GM21526 (cell line): ENCODE results near the gene PRPSAP1.

ENCODE experiments used
- ATAC-seq: cut with Tn5 transposase; IDR thresholded peaks from one replicate; pipeline ENCODE4 v1.9.1; 2021; ENCODE audit warnings: moderate library complexity; ENCODE audit not compliant: unreplicated experiment, low FRiP score

The PRPSAP1 gene

DNA sequence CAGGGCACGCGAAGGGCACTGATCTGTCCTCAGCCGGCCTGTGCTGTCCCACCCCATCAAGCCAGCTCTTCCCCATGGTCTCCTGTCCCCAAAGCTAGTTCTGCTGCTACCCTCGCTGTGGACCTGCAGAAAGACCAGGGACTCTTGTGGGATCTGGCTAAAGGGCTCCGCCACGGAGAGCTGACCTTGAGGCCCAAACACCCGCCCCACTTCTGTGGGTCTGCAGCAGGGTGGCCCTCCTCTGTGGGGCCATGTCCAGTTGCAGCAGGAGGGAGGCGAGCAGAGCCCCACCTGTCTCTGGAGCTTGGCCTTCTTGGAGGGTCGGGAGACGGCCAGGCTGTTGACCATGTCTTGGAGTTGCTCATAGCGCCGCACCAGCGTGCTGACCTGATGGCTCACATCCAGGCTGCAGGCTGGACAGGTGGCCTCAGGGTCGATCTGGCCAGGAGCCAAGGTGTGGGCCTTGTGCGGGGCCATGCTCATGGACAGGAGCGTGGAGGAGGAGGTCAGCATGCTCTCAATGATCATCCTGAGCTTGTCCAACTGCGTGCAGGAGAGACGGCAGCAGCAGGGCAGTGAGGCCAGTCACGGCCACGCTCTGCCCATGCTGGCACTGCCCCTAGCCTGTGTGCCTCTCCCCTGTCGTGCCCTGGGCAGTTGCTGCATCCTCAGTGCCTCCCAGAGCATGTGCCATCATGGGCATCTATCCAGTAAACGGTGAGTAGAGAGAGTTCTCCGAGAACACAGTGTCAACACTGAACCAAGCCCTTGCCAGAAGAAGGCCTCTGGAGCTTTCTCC lies 71.9 kb downstream of the PRPSAP1 start:
- ATAC-seq, result no peak

DNA sequence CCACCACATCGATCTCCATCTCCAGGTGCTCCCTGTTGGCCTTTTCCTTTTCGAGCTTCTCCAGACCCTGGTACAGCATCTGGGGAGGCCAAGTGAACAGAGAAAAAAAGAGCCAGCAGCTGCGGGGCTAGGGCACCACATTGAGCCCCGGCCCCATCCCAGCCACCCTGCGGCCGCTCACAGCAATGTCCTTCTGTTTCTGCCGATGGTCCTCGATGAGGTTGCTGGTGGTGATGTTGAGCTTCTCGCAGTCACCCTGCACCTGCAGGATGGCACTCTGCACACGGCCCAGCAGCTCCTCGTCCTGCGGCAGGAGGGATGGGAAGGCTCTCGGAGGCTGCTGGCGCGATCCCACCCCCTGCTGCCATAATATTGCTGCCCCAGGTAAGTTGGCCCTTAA lies 73.1 kb downstream of the PRPSAP1 start:
- ATAC-seq, result no peak

DNA sequence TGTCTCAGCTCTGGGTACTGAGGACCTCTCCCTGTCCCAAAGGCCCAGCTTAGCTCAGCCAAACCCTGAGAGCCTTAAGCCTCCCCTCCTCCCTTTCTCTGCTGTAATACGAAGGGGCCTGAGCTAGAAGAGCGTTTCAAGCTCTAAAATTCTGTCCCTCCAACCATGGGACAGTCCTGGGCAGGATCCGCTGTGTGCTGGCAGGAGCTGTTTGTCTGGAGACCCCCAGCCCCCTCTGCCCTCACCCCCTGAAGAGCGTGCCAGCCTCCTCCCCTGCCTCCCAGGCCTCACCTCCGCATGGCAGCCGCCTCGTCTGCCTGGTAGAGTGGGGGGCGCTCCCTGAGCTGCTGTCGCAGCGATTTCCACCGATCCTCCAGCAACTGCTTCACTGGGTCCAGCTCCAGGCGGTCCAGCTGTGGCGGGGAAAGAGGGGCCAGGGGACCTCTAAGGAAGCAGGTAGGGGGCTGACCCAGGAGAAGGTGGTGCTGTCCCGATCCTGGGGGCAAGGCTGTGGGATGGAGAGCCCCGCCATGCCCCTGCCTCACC lies 73.9 kb downstream of the PRPSAP1 start:
- no peak for ATAC-seq

DNA sequence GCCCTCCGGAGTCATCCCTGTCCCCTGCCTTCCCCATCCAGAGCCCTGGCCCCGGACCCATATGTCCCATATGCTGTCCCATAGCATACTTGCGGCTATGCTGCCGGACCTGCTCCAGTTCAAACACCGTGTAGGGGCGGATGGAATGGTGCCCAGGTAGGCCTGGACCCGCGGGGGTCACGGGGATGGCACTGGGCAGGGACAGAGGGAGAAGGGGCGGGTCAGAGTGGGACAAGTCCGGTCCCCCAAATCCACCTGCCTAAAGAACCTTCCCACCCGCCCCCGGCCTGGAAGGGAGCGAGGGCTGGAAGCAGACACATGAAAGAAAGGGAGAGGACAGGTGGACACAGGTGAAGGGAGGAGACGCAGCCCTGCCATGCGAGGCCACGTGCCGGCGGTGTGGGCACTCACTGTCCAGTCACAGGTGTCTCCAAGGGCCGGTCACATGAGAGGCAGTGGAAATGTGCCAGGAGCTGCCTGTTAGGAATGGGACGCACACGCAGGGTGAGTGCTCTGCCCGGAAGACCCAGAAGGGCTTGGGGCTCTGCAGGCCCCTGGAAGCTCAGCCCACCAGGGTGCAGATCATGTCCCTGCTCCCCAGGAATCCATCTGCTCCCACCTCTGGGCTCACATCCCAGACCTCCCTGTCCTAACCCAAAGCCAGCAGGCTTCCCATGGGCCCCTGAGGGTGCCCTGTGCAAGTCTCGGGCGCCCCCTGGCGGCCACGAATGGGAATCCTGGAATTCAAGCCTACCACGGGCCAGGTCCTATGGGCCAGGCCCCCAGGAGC lies 74.6 kb downstream of the PRPSAP1 start:
- no peak for ATAC-seq

DNA sequence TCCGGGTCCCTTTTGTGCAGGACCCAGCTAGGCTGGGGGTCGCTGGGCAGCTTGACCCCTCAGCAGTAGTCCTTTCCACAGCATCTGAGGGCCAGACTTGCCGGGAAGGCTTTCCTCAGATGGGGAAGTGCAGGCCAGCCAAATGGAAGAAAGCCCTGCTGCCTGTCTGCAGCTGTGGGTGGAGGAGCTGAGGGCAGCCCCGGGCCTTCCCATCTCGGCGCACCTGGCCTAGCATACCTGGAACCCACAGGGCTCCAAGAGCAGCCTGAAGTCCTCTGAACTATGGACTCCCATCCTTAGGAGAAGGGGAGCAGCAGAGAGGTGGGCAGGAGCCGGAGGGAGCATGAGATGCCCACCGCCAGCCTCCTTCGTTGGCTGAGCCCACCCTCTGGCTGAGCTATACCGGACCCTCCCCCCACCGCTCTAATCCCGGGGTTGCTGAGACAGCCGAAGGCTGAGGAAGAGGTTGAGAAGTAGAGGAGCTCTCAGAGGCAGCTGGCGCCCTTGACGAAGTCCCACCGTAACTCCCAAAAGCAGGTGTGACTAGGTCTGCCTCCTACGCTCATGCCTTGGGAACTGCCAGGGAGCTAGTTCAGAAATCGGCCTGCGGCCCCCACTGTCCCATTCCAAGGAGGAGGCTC lies 75.3 kb downstream of the PRPSAP1 start:
- no peak for ATAC-seq

DNA sequence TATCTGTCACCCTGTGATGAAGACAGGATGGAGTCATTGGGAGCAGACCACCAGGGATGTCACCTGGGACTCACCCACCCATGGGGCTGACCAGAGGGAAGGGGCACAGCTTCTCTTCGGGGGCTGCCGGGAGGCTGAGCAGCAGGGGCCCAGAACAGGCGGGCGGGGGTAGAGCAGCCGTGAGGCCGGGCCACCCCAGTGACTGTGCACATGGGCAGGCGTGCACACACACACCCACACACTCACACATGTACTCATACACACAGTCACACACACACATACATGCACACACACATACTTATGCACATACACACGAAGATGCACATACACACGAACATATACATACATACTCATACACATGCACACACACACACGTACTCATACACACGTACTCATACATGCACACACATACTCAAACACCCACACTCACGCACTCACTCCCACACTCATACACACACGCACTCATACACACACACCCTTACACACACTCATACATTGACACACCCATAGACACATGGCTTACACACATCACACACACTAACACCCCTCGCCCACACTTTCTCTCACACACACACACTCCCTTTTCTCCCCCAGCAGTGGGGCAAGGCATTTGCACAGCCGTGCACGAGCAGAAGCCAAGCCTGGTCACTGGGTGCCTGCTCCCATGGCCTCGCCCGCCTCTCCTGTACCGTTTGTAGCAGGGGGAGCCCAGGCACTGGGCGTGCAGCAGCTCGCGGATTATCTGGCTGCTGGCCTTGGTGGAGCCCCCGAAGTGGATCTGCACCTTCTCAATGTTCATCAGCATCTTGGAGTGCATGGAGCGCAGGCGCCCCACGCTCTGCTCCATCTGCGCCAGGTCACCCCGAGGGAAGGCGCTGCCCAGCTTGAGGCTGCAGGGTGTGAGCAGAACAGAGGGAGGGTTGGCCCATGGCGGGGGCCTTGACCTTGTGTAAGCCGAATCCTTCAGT lies 76.1 kb downstream of the PRPSAP1 start:
- no peak for ATAC-seq

DNA sequence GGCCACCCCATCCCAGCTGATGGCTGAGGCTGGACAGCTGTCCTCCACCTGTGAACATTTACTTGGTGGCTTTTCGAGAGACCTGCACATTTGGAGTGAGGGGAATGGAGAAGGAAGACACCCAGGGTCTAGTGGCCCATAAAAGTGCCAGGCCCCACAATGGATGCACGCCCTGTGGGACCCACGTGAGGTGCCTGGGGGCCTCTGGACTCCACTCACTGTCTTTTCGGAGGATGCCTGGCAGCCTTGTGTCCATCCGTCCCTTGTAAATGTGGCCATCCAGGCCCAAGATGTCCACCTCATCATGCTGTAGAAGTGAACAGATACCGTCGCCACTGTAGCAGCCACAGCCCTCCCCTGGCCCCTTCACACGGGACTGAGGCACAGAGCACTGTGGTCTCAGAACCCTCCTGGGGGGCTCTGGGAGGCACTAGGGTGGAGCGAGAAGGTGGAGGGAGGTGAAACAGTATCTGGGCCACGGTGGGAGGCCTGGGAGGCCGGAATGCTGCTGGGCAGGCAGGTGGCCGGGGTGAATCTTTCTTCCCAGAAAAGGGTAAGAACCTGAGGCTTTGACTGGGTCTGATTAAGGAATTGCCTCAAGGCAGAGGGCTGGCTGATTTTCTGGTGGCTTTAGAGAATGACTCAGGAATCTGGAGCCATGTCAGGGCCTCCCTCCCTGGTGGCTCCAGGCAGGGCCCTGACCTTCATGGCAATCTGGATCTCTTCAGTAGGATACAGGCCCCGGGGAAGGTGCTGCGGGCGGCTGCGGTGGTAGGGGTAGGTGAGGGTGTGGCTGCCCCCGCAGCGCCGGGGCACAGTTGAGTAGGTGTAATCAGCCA lies 77.0 kb downstream of the PRPSAP1 start:
- no peak for ATAC-seq

DNA sequence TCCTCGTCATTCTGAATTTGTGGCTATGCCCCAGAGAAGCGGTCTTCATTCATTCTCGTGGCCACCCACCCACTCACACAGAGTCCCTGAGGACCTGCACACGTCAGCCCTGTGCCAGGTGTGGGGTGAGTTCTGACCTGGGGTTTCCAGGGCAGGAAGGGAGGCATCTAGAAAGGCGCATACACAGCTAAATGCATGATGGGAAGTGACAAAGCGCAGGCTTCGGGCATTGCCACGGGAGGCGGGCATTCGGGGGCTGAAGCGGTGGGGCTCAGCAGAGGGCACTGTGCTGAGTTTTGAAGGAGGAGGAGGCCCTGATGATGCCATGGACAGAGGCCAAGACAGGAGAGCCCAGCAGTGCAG lies 77.7 kb downstream of the PRPSAP1 start:
- ATAC-seq, result no peak

DNA sequence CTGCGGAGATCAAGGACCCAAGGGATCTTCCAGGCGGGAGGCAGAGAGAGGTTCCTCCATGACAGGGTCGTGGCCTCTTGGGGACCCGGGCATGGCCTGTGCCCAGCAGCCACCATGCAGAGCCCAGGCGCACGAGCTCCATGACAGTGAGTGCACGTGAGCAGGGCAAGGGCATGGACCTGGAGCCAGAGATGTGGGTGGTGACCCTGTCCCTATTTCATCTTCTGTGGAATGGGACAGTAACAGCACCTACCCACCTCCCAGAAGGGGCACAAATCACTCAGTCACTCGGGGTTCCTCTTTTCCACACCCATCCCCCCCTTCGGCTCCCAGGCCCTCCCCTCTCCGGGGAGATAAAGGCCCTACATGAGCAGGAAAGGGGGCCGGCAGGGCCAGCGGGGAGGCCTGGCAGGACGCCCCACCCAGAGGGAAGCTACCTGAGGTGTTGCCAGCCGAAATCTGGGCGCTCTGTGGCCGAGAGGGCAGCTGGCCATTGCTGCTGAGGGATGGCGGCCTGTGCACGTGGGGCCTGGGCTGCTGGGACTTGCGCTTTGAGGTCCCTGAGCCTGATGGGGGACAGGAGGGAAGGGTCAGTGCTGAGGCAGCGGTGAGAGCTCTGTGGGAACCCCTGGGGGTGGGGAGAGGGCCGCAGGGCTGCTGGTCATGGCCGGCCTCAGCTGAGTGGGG lies 78.2 kb downstream of the PRPSAP1 start:
- ATAC-seq, result no peak

DNA sequence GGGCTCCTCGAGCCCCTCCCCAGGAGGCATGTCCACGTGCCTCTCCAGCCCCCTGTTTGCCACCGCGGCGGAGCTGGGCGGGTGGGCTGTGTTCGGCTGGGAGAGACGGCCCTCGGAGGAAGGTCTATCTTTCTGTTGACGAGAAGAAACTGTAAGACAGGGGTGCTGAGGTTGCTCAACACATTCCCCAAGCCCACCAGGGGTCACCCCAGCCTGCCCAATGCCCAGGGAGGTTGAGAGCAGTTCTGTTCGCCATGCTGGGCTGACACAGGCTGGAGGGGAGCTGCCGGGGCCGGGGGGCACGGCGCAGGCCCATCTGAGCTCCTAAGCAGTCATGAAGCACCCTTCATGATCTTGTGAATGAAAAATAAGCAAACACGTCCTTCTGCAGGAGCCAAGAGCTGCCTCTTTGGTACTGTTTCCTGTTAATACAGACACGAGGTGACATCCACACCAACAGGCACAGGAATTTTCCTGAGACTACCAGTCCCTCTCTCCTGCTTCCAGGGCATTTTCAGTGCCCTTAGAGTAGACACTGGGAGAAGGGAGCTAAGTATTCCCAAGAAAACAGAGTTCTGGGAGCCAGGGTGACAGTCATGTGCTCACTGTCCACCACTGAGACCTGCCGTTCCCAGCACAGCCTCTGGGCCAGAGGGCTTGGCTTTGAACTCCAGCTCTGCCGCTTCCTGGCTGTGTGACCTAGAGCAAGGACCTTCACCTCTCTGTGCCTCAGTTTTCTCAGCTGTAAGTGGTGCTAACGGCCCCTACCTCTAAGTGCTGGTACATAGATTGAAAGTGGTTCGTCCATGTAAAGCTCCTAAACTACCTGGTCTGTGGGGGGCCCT lies 79.4 kb downstream of the PRPSAP1 start:
- no peak for ATAC-seq

DNA sequence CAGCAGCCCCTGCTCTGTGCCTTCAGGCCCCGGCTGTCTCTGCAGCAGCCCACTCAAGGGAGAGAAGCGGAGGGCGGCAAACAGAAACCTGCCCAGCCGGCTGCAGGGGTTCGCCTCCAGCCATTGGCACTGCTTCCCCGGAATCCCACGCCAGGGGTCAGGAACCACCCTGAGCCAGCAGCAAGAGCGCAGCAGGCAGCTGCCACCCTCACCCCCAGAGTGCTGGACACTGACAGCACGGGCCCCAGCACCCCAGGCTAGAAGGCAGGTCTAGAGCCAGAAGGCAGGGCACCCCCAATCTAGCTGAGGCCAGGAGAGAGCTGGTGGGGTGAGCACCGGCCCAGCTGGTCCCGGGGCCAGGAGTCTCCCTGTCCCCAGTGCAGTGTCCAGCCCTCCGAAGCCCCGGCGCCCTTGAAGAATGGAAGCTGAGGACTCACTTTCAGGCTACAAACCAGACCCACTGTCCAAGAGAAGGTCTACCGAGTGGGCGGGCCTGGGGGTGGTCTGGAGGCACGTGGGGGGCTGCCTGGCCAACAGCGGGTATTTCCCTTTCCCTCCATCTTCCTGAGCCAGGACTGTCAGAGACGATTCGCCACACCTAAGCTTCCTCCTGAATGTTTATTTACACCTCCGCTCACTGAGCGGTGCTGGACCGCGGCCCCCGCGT lies 80.1 kb downstream of the PRPSAP1 start:
- no peak for ATAC-seq

DNA sequence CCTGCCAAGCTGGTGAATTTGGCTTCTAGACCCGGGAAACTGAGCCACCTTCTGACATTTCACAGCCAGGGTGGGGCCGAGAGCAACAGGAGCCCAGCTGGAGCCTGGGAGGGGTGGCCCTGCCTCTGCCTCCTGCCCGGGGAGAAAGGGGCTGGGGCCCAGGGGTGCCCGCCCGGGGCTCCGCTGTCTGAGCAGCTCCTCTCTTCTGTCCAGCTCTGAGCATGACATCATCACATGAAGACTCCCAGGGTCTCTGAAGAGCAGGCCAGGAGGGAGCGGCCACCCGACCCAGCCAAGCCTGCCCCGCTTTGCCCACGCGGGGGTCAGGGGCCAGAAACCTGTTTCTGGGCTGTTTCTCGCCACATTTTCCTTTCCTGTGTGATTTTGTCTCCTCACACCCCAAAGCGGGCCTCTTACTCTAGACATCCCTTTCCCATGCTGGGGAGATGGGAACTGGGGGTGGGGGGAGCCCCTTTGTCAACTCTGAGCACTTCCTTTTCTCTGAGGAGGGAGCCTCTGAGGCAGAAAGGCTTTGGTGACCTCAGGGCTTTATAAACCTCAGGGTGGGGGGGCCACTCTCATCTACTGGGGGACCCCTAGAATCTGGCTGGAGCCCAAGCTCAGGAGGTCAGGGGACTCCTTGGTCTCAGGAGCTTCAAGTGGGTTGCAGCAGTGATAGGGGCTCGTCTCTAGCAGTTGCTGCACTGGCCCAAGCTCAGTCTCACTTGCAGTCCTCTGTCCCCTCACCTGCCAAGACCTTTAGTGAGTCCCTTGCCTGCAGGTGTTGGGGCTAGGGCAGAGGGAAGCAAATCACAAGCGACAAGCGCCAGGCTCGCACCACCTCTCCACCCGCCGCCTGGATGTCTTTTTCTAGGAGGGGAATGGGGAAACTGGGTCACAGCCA lies 80.9 kb downstream of the PRPSAP1 start:
- peak; percentile 14 for ATAC-seq

DNA sequence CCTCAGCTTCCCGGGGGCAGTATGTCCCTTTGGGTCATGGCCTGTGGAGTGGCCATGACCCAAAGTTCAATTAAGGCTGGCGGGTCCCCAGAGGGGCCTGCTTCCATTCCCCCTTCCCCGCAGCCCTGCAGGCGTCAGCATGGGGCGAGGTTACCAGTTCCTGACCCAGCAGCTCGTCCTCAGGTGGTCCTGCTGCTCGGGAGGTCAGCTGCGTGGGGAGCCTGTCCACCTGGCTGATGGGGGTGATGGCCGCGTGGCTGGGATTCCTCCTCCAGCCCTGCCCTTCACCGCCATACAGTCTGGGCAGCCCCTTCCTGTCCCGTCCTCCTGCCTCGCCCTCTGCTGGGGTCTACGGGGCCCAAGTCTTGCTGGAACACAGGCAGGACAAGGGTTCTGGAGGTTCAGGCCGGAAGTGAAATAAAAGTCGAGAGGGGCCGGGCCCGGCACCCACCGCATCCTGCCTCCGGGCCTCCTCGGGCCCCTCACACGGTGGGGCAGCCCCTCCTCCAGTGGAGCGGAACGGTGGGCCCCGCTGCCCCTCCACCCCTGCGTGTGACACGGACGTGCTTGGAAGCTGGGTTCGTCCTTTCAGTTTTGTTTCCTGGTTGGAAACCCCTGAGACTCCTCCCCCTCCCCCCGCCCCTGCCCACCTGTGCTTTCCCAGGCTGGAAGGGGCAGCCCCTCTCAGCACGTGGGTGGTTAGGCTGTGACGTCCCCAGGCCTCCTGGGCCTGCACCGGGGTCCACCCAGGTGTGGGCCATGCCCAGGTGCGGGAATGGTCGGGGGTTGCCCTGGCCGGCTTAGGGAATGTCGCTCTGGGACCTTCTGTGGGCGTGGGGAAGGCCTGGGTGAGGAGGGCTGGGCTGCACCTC lies 81.8 kb downstream of the PRPSAP1 start:
- ATAC-seq, result peak; percentile 33

DNA sequence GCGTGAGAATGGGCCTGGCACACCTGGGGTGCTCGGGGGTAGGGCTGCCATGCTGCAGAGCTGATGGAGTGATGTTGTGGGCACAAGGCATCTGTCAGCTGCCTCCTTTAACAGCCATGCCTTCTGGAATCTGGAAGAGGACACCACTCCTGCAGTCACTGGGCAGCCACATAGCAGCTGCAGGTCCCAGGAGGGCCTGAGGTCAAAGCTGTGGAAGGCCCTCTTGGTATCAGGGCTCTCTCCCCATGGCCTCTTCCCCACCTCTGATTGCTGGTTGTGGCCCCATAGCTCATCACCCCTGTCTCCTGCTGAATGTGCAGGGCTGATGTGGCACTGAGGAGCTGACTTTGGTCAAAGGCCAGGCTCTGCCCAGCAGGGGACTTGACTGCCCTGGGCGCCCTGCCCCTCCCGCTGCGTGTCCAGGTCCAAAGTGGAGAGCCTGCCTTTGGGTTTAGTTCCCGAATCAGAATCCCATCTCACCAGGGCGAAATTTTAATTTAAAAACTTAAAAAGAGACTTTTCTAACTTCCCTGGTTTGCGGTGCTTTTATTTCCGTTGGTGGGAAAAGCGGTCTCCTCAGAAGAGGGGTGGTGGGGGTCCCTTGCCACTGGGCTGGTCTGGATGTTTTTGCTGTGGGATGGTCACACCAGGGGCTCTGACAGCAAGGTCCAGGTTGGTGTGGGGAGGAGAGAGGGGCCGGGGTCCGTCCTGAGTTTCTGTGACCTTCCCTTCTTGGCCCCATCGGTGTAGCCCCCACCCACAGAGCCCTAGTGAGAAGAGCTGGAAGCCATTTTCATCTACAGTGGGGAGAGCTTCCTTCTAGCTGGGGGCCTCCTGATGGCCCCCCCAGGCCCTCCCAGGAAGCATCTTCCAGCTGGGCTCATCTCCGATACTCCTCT lies 82.7 kb downstream of the PRPSAP1 start:
- no peak for ATAC-seq
